Left ventricle myocardium inferior (tissue), 1 donor: ENCODE results near the gene GJA5. TPM values are rescaled to one million over a fixed set of nuclear protein-coding genes. Genes with fewer than 3 reads are reported as not detected.

ENCODE experiments used
- DNase-seq: peaks from one replicate; pipeline ENCODE4 v3.0.0-alpha.2; 2020
- H3K27ac ChIP-seq: fragments of 200-600 bp; replicated peaks from 2 replicates; pipeline ENCODE4 v1.8.0; 2021
- H3K27me3 ChIP-seq: fragments of 200-600 bp; 2 replicates; pipeline ENCODE4 v1.8.0; 2021; ENCODE audit warnings: low read depth
- H3K36me3 ChIP-seq: fragments of 200-600 bp; 2 replicates; pipeline ENCODE4 v1.8.0; 2021
- H3K4me1 ChIP-seq: fragments of 200-600 bp; 2 replicates; pipeline ENCODE4 v1.8.0; 2021
- H3K4me3 ChIP-seq: fragments of 200-600 bp; 2 replicates; pipeline ENCODE4 v1.8.0; 2021; ENCODE audit warnings: mild to moderate bottlenecking, moderate library complexity
- H3K9me3 ChIP-seq: fragments of 200-600 bp; replicated peaks from 2 replicates; pipeline ENCODE4 v1.8.0; 2021
- CTCF ChIP-seq: fragments of 200-600 bp; IDR thresholded peaks from 2 replicates; pipeline ENCODE4 v1.8.0; 2021; ENCODE audit warnings: antibody characterized with exemption, mild to moderate bottlenecking, borderline replicate concordance
- intact Hi-C: fragments of 100-400 bp; cut with micrococcal nuclease; formaldehyde crosslinking; loops from one replicate; pipeline ENCODE4 v1.11.0; 2022
- total RNA-seq: library from RNA; stranded (reverse); fragmentation: NEBNext Ultra II Directional; extraction: Animal tissue kit (Norgen Biotek cat#: 25700); gene quantifications from one replicate; pipeline ENCODE4 v1.2.1, GENCODE V29; 2021
- donor health status: DM: no; HTN: yes; CAD: no; lungs with severe emphysema.

The GJA5 gene
- total RNA-seq, 1 donor from 2014 or later = 69.8 TPM

GRCh38 chr1:147762233-147763024 lies 2.0 kb upstream of the GJA5 start:
- H3K4me1 ChIP-seq = peaks cover 59% of the 10 kb centered on the region
- H3K27me3 ChIP-seq = no peaks in the 10 kb centered on the region
- no peak for TF ChIP-seq CTCF
- no peak for DNase-seq
- no peaks in the 10 kb centered on the region for H3K36me3 ChIP-seq
- no peak overlapping the region for H3K4me3 ChIP-seq
- intact Hi-C loops = no loop called here
- peak overlapping the region; percentile 72 for H3K27ac ChIP-seq
- H3K9me3 ChIP-seq = no peaks in the 10 kb centered on the region

GRCh38 chr1:147758379-147759100 lies 1.9 kb downstream of the GJA5 start:
- Histone ChIP-seq H3K4me3 (no peak overlapping the region), H3K27me3 (no peaks in the 10 kb centered on the region), H3K9me3 (no peaks in the 10 kb centered on the region), H3K36me3 (no peaks in the 10 kb centered on the region), H3K4me1 (peaks cover 60% of the 10 kb centered on the region), H3K27ac (no peak overlapping the region)
- no peak for TF ChIP-seq CTCF
- no peak for DNase-seq
- intact Hi-C loops = no loop called here

- no peak for TF ChIP-seq CTCF
- intact Hi-C loops = no loop called here
- no peaks in the 10 kb centered on the region for H3K27me3 ChIP-seq
- H3K36me3 ChIP-seq = no peaks in the 10 kb centered on the region
- no peak overlapping the region for H3K4me3 ChIP-seq
- no peak overlapping the region for H3K27ac ChIP-seq
- H3K9me3 ChIP-seq = no peaks in the 10 kb centered on the region
- H3K4me1 ChIP-seq = peaks cover 53% of the 10 kb centered on the region
- DNase-seq = no peak
Measured at GRCh38 chr1:147757015-147757990, 3.1 kb downstream of the GJA5 start.

- no peak for DNase-seq
- H3K9me3 ChIP-seq = no peaks in the 10 kb centered on the region
- no peaks in the 10 kb centered on the region for H3K27me3 ChIP-seq
- intact Hi-C loops = no loop called here
- H3K4me3 ChIP-seq = no peak overlapping the region
- no peak overlapping the region for H3K27ac ChIP-seq
- no peaks in the 10 kb centered on the region for H3K36me3 ChIP-seq
- TF ChIP-seq CTCF = no peak
- peaks cover 43% of the 10 kb centered on the region for H3K4me1 ChIP-seq
Measured at GRCh38 chr1:147756341-147756740, 4.1 kb downstream of the GJA5 start.

GRCh38 chr1:147754661-147755060 lies 5.7 kb downstream of the GJA5 start:
- no peak overlapping the region for H3K4me3 ChIP-seq
- peaks cover 28% of the 10 kb centered on the region for H3K4me1 ChIP-seq
- no peak for TF ChIP-seq CTCF
- no peaks in the 10 kb centered on the region for H3K9me3 ChIP-seq
- H3K36me3 ChIP-seq = no peaks in the 10 kb centered on the region
- intact Hi-C loops = no loop called here
- no peaks in the 10 kb centered on the region for H3K27me3 ChIP-seq
- no peak overlapping the region for H3K27ac ChIP-seq
- no peak for DNase-seq
